H9 (cell line): ENCODE measurements around the gene KAZN. TPM values are rescaled to one million over a fixed set of nuclear protein-coding genes. Genes with fewer than 3 reads are reported as not detected.

Experiments used
- DNase-seq: peaks from one replicate; pipeline ENCODE4 v3.0.0-alpha.2; 2017
- H2AFZ ChIP-seq: one replicate; pipeline ENCODE4 v1.6.1; 2013; ENCODE audit warnings: mild to moderate bottlenecking, low read length, control low read depth, moderate library complexity
- H2AK5ac ChIP-seq: 2 replicates; pipeline ENCODE4 v1.6.1; 2013; ENCODE audit warnings: low read length, control low read depth, mixed read lengths; ENCODE audit not compliant: insufficient read length
- H2BK120ac ChIP-seq: one replicate; pipeline ENCODE4 v1.6.1; 2013; ENCODE audit warnings: low read depth, mild to moderate bottlenecking, low read length, control low read depth, inconsistent platforms; ENCODE audit not compliant: poor library complexity, severe bottlenecking
- H2BK12ac ChIP-seq: 2 replicates; pipeline ENCODE4 v1.6.1; 2013; ENCODE audit warnings: low read length, control low read depth, mixed read lengths, low read depth; ENCODE audit not compliant: insufficient read length
- H2BK15ac ChIP-seq: 2 replicates; pipeline ENCODE4 v1.6.1; 2013; ENCODE audit warnings: low read depth, low read length, control low read depth
- H2BK20ac ChIP-seq: one replicate; pipeline ENCODE4 v1.6.1; 2013; ENCODE audit warnings: low read depth, mild to moderate bottlenecking, low read length, control low read depth, inconsistent platforms; ENCODE audit not compliant: poor library complexity, severe bottlenecking
- H2BK5ac ChIP-seq: 2 replicates; pipeline ENCODE4 v1.6.1; 2013; ENCODE audit warnings: low read length, control low read depth, mixed read lengths; ENCODE audit not compliant: insufficient read length
- H3K14ac ChIP-seq: 2 replicates; pipeline ENCODE4 v1.6.1; 2013; ENCODE audit warnings: low read length, control low read depth; ENCODE audit not compliant: insufficient read depth
- H3K18ac ChIP-seq: 2 replicates; pipeline ENCODE4 v1.6.1; 2013; ENCODE audit warnings: low read depth, mild to moderate bottlenecking, mixed read lengths, low read length, control low read depth; ENCODE audit not compliant: insufficient read length
- H3K23ac ChIP-seq: 2 replicates; pipeline ENCODE4 v1.6.1; 2013; ENCODE audit warnings: low read length, control low read depth, mixed read lengths, low read depth; ENCODE audit not compliant: insufficient read length
- H3K23me2 ChIP-seq: 2 replicates; pipeline ENCODE4 v1.6.1; 2013; ENCODE audit warnings: low read depth, mild to moderate bottlenecking, mixed read lengths, low read length, control low read depth; ENCODE audit not compliant: insufficient read length, poor library complexity, severe bottlenecking
- H3K27ac ChIP-seq: 2 replicates; pipeline ENCODE4 v1.5.1; 2013; ENCODE audit warnings: low read length, control low read depth, mixed read lengths, low read depth; ENCODE audit not compliant: insufficient read length
- H3K27me3 ChIP-seq: 2 replicates; pipeline ENCODE4 v1.6.1; 2013; ENCODE audit warnings: low read length, control low read depth, inconsistent platforms; ENCODE audit not compliant: insufficient read depth
- H3K4ac ChIP-seq: 2 replicates; pipeline ENCODE4 v1.6.1; 2013; ENCODE audit warnings: low read depth, mild to moderate bottlenecking, control low read depth, inconsistent platforms, low read length, moderate library complexity
- H3K4me1 ChIP-seq: 2 replicates; pipeline ENCODE4 v1.6.1; 2013; ENCODE audit warnings: low read length, control low read depth, inconsistent platforms; ENCODE audit not compliant: insufficient read depth
- H3K4me2 ChIP-seq: 2 replicates; pipeline ENCODE4 v1.6.1; 2013; ENCODE audit warnings: low read length, control low read depth, mixed read lengths; ENCODE audit not compliant: insufficient read length, insufficient read depth
- H3K56ac ChIP-seq: 2 replicates; pipeline ENCODE4 v1.6.1; 2013; ENCODE audit warnings: low read depth, mild to moderate bottlenecking, mixed read lengths, low read length, control low read depth; ENCODE audit not compliant: insufficient read length
- H3K79me1 ChIP-seq: 2 replicates; pipeline ENCODE4 v1.6.1; 2013; ENCODE audit warnings: low read depth, mild to moderate bottlenecking, moderate library complexity, low read length, control low read depth, inconsistent platforms; ENCODE audit not compliant: insufficient read depth, poor library complexity, severe bottlenecking
- H3K79me2 ChIP-seq: 2 replicates; pipeline ENCODE4 v1.6.1; 2013; ENCODE audit warnings: low read length, control low read depth, inconsistent platforms; ENCODE audit not compliant: insufficient read depth
- H3K9ac ChIP-seq: 2 replicates; pipeline ENCODE4 v1.6.1; 2013; ENCODE audit warnings: low read length, control low read depth, mixed read lengths; ENCODE audit not compliant: insufficient read length; ENCODE audit errors: extremely low read depth
- H3K9me3 ChIP-seq: one replicate; pipeline ENCODE4 v1.6.1; 2013; ENCODE audit warnings: low read depth, low read length, inconsistent platforms; ENCODE audit not compliant: control insufficient read depth
- H3T11ph ChIP-seq: one replicate; pipeline ENCODE4 v1.6.1; 2013; ENCODE audit warnings: mild to moderate bottlenecking, low read length, control low read depth, inconsistent platforms
- H4K20me1 ChIP-seq: one replicate; pipeline ENCODE4 v1.6.1; 2013; ENCODE audit not compliant: control insufficient read depth, insufficient read length, insufficient read depth
- H4K5ac ChIP-seq: 2 replicates; pipeline ENCODE4 v1.6.1; 2013; ENCODE audit warnings: low read depth, mild to moderate bottlenecking, mixed read lengths, low read length, control low read depth; ENCODE audit not compliant: insufficient read length
- H4K8ac ChIP-seq: replicated peaks from 2 replicates; pipeline ENCODE4 v1.6.1; 2013; ENCODE audit warnings: low read length, control low read depth, mixed read lengths, low read depth; ENCODE audit not compliant: insufficient read length
- H4K91ac ChIP-seq: 2 replicates; pipeline ENCODE4 v1.6.1; 2013; ENCODE audit warnings: low read depth, mild to moderate bottlenecking, moderate library complexity, mixed read lengths, low read length, control low read depth; ENCODE audit not compliant: insufficient read length
- H3K27ac Mint-ChIP-seq, 3 experiments: 2 replicates in 2 of 3; 3 replicates in 1 of 3; pipeline ENCODE4 v1.8.0; 2020 to 2021; ENCODE audit warnings: mixed read lengths in 3 of 3, mild to moderate bottlenecking in 1 of 3, moderate library complexity in 1 of 3
- H3K27me3 Mint-ChIP-seq: 2 replicates; pipeline ENCODE4 v1.8.0; 2021; ENCODE audit warnings: low read depth, mild to moderate bottlenecking, moderate library complexity, mixed read lengths
- H3K36me3 Mint-ChIP-seq, 3 experiments: 2 replicates in 2 of 3; 3 replicates in 1 of 3; pipeline ENCODE4 v1.8.0; 2020 to 2021; ENCODE audit warnings: low read depth in 3 of 3, mixed read lengths in 3 of 3; ENCODE audit not compliant: insufficient read depth in 1 of 3
- H3K4me1 Mint-ChIP-seq, 2 experiments: 2 replicates each; pipeline ENCODE4 v1.8.0; 2020; ENCODE audit warnings: mixed read lengths in 2 of 2
- H3K4me3 Mint-ChIP-seq, 2 experiments: 2 replicates in 1 of 2; 3 replicates in 1 of 2; pipeline ENCODE4 v1.8.0; 2020 to 2021; ENCODE audit warnings: mild to moderate bottlenecking in 2 of 2, mixed read lengths in 2 of 2, moderate library complexity in 1 of 2
- H3K9me3 Mint-ChIP-seq, 2 experiments: 2 replicates in 1 of 2; 3 replicates in 1 of 2; pipeline ENCODE4 v1.8.0; 2020; ENCODE audit warnings: mild to moderate bottlenecking in 2 of 2, mixed read lengths in 2 of 2, moderate library complexity in 1 of 2
- CTCF ChIP-seq: fragments of 200-600 bp; sonication (generic); conservative IDR thresholded peaks from 3 replicates; pipeline ENCODE4 v1.8.0; 2021; ENCODE audit warnings: antibody characterized with exemption, mild to moderate bottlenecking
- WGBS: extraction: QIAGEN DNeasy Blood & Tissue Kit; methylation state at CpG from one replicate; pipeline ENCODE4 v1.1.7; 2013; ENCODE audit warnings: missing lambda C conversion rate, low lambda C conversion rate, mixed read lengths; ENCODE audit not compliant: insufficient read length; ENCODE audit errors: extremely low coverage; 5-methylcytosine and 5-hydroxymethylcytosine counted together
- total RNA-seq: library from RNA; stranded (reverse); gene quantifications from 2 replicates; pipeline ENCODE4 v1.2.1, GENCODE V29; 2021

Gene KAZN
- total RNA-seq, 1 experiment from 2014 or later, result 7.6 TPM

- Histone ChIP-seq H2AK5ac (no peak overlapping the region), H3K27ac (no peak overlapping the region), H3K14ac (no peak overlapping the region), H2BK12ac (no peak overlapping the region), H4K8ac (no peak overlapping the region), H3K4ac (no peak overlapping the region), H3K79me1 (no peaks in the 10 kb centered on the region), H3K56ac (no peak overlapping the region), H4K5ac (no peak overlapping the region), H3K18ac (no peak overlapping the region), H3K27me3 (no peaks in the 10 kb centered on the region), H4K20me1 (no peaks in the 10 kb centered on the region), H2BK15ac (no peak overlapping the region), H3K23me2 (no peaks in the 10 kb centered on the region), H3K9me3 (no peaks in the 10 kb centered on the region), H3T11ph (no peak overlapping the region), H3K79me2 (no peaks in the 10 kb centered on the region), H3K4me1 (peaks cover 6% of the 10 kb centered on the region; the same call in 1 of the 2 replicates), H3K4me2 (no peak overlapping the region), H2AFZ (no peak overlapping the region), H2BK120ac (no peak overlapping the region), H3K23ac (no peak overlapping the region), H2BK5ac (no peak overlapping the region), H2BK20ac (no peak overlapping the region), H4K91ac (no peak overlapping the region), H3K9ac (no peak overlapping the region)
- peak; percentile 55 for TF ChIP-seq CTCF
- no peak overlapping the region; a peak in 1 of 7 replicates for H3K27ac Mint-ChIP-seq
- DNase-seq, result no peak
- H3K4me1 Mint-ChIP-seq, result peaks cover 44 to 45% of the 10 kb centered on the region in 2 experiments
- no CpG with 5 or more reads among the region's 12 CpGs for WGBS
- peaks cover 3% of the 10 kb centered on the region for H3K27me3 Mint-ChIP-seq
- H3K4me3 Mint-ChIP-seq, result no peak overlapping the region
- H3K9me3 Mint-ChIP-seq, result peaks cover 4 to 7% of the 10 kb centered on the region in 2 experiments; a peak in 3 of 5 replicates
- H3K36me3 Mint-ChIP-seq, result peaks cover 0 to 10% (median 3%) of the 10 kb centered on the region in 3 experiments; a peak in 4 of 7 replicates
Observed at GRCh38 chr1:14769486-14770274, 171.2 kb downstream of the KAZN start.
